ENCODE results near the gene UBAP2L. TPM values are rescaled to one million over a fixed set of nuclear protein-coding genes. Genes with fewer than 3 reads are reported as not detected.

UBAP2L gene
- total and polyA plus RNA-seq, 9 of the 15 experiments (the other 6 are each of a cell fraction or from before 2014, with no cell fraction given) = 75.0 to 245 (median 119) TPM

GRCh38 chr1:154186852-154187501, 33.8 kb upstream of the UBAP2L start (continued):
- TF ChIP-seq THAP12 (CRISPR knock-in tag; IDR thresholded peaks at IDR 0.05) (no peak), FOXO4 (CRISPR knock-in tag; IDR thresholded peaks at IDR 0.05) (no peak), STAT6 (CRISPR knock-in tag; IDR thresholded peaks at IDR 0.05) (no peak), SOX6 (IDR thresholded peaks at IDR 0.05) (peak; percentile 90), BCL6 (CRISPR knock-in tag; IDR thresholded peaks at IDR 0.05) (no peak), ZNF696 (CRISPR knock-in tag; conservative IDR thresholded peaks at IDR 0.05) (no peak), E2F5 (CRISPR knock-in tag; IDR thresholded peaks at IDR 0.05) (no peak), ZNF77 (CRISPR knock-in tag; IDR thresholded peaks at IDR 0.05) (no peak), SMAD1 (IDR thresholded peaks at IDR 0.05; ENCODE audit: low read depth, low read length, partially characterized antibody) (no peak), MEF2D (tag; conservative IDR thresholded peaks at IDR 0.05; ENCODE audit: low read depth) (no peak), TOE1 (IDR thresholded peaks at IDR 0.05; ENCODE audit: borderline replicate concordance) (peak; percentile 62; the same call in 1 of the 2 replicates), TOE1 (CRISPR knock-in tag; IDR thresholded peaks at IDR 0.05; ENCODE audit: borderline replicate concordance, low read depth) (no peak), ATF6 (CRISPR knock-in tag; IDR thresholded peaks at IDR 0.05) (no peak), ZEB2 (IDR thresholded peaks at IDR 0.05) (no peak), KDM2B (CRISPR knock-in tag; IDR thresholded peaks at IDR 0.05) (no peak), SNAPC5 (CRISPR knock-in tag; IDR thresholded peaks at IDR 0.05) (no peak), ARID2 (IDR thresholded peaks at IDR 0.05) (no peak), SUPT5H (IDR thresholded peaks at IDR 0.05) (no peak)
